Measurements from ENCODE around the gene MRPS35.
A peak's percentile ranks its signal among the peaks of the same experiment; 100 is the strongest.

DNA sequence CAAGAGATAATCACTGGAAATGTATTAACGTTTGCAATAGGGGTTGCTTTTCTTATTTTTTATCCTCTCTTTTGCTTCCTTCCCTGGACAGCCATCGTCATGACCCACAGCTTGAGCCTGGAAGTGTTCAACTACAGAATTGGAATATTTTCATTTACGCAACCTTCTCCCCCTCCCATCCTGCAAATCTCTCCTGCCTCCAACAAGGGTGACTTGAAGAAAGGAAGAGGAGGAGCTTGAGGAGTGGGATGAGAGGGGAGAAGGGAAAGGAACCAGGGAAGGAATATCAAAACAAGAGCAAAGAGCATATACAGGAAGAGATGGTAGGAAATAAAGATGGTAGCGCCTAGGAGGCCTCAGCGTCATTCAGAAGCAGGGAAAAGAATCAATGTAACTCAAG is 71.0 kb downstream of the MRPS35 start:
- TF ChIP-seq GATA2 (IDR thresholded peaks at IDR 0.05; ENCODE audit: low read depth, low read length) (peak; percentile 39; the same call in 1 of the 2 replicates), GATA3 (IDR thresholded peaks at IDR 0.05; ENCODE audit: low read depth, low read length) (no peak)
